Muscle layer of duodenum (tissue), 2 donors: Measurements from ENCODE around the gene FLT4.

Experiments
- H3K27ac ChIP-seq: one replicate; pipeline ENCODE4 v1.7.0; 2013; ENCODE audit warnings: mild to moderate bottlenecking, low read length
- H3K27me3 ChIP-seq: one replicate; pipeline ENCODE4 v1.7.0; 2013; ENCODE audit warnings: low read depth, mild to moderate bottlenecking, control low read depth, low read length
- H3K36me3 ChIP-seq, 2 donors: one replicate each; pipeline ENCODE4 v1.7.0; 2013; ENCODE audit warnings: low read length in 2 of 2, control low read depth in 1 of 2, mild to moderate bottlenecking in 1 of 2; ENCODE audit not compliant: insufficient read depth in 2 of 2, control insufficient read depth in 1 of 2
- H3K4me1 ChIP-seq, 2 donors: one replicate each; pipeline ENCODE4 v1.7.0; 2013; ENCODE audit warnings: low read length in 2 of 2, mild to moderate bottlenecking in 2 of 2, control low read depth in 1 of 2, moderate library complexity in 1 of 2; ENCODE audit not compliant: insufficient read depth in 2 of 2, control insufficient read depth in 1 of 2
- H3K4me3 ChIP-seq, 2 donors: one replicate each; pipeline ENCODE4 v1.7.0; 2013; ENCODE audit warnings: low read length in 2 of 2, low read depth in 1 of 2, mild to moderate bottlenecking in 1 of 2
- H3K9me3 ChIP-seq, 2 donors: one replicate each; pipeline ENCODE4 v1.7.0; 2013; ENCODE audit warnings: low read length in 2 of 2, control low read depth in 1 of 2, mild to moderate bottlenecking in 1 of 2; ENCODE audit not compliant: control insufficient read depth in 1 of 2
- donor health status: healthy.

The FLT4 gene

DNA sequence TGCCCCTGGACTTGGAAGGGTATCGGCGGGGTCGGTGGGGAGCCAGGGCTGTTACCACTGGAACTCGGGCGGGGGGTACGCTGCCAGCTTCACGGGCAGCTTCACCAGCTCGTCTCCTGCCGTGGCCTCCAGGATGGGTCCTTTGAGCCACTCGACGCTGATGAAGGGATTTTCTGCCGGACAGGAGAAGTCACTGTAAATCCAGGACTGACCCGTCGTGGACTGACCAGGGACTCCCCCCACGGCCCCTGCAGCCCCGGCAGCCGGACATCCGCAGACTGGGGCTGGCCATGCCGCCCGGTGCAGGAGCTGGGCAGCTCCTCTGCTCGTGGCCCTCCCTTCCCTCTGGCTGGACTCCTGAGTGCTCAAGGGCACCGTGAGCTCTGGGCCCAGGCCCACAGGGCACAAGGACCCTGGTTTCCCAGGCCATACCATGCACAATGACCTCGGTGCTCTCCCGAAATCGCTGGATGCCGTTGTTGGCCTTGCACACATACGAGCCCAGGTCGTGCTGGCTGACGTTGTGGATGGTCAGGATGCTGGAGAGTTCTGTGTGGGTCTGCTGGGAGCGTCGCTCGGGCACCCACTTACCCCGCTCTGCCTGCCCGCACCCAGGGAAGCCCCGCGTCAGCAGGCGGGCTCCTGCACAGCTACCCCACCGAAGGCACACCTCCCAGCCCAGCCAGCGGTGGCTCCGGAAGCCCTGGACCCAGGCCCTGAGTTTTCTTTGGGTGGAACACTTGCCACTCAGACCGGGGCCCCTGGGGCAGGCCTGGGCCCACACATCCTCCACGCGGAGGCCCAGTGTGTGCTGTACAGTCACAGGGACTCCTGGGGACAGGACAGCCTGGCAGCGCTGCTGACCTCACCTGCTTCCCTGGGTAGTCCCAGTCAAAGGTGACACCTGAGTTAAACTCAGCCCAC, 20.3 kb downstream of the FLT4 start:
- Histone ChIP-seq H3K4me1 (no peaks in the 10 kb centered on the region), H3K27me3 (no peaks in the 10 kb centered on the region), H3K36me3 (no peaks in the 10 kb centered on the region), H3K9me3 (no peaks in the 10 kb centered on the region), H3K4me3 (no peak overlapping the region), H3K27ac (no peak overlapping the region)

DNA sequence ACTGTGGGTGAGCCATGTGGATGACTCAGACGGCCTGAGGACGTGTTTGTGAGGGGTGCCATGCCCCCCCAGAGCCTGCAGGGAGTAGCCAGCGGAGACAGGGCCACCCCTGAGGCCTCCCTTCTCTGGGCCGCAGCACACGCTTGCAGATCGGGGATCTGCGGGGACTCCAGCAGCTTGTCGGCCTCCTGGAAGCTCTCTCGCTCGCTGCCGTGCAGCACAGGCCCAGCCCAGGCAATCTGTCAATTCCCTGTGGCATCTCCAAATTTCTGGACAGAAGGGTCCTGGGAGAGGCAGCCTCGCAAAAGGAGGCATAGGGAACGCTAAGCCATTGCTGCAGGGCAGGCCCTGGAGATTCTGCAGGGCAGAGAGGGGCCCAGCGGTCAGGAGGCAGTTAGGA, 21.2 kb downstream of the FLT4 start:
- no peaks in the 10 kb centered on the region for H3K4me1 ChIP-seq
- H3K4me3 ChIP-seq, result no peak overlapping the region
- no peak overlapping the region for H3K27ac ChIP-seq
- no peaks in the 10 kb centered on the region for H3K27me3 ChIP-seq
- no peaks in the 10 kb centered on the region for H3K36me3 ChIP-seq
- no peaks in the 10 kb centered on the region for H3K9me3 ChIP-seq

DNA sequence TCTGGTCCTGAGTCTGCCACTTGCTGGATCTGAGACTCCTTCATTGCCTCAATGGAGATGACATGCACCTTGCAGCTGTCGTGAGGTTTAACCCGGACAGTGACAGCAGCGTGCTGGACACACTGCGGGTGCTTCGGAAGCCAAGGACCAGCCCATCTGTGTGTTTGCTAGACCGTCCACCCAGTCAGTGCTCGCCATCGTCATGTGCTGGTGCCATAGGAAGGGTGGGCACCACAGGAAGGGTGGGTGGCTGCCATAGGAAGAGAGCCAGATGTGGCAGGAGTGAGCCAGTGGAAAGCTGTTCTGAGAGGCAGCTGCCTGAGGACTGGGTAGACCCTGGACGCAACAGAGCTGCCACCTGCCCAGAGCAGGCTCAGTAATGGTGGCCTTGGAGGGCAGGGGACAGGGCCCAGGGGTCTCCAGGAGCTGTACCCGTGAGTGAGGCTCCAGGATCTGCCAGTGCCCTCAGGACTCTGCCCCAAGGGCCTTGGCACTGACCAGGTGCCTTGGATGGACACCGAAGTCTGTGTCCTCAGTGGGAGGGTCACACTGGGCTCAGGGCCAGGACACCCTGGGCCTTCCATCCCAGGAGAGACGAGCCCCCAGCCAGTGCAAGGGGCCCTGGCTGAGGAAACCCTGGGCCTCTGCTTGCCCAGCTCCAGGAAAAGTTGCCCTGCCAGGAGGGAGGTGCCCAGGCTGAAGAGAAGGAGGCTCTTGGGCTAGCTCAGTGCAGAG, 21.8 kb downstream of the FLT4 start:
- H3K27me3 ChIP-seq, result no peaks in the 10 kb centered on the region
- H3K4me3 ChIP-seq, result no peak overlapping the region
- no peaks in the 10 kb centered on the region for H3K36me3 ChIP-seq
- H3K9me3 ChIP-seq, result no peaks in the 10 kb centered on the region
- no peaks in the 10 kb centered on the region for H3K4me1 ChIP-seq
- no peak overlapping the region for H3K27ac ChIP-seq

DNA sequence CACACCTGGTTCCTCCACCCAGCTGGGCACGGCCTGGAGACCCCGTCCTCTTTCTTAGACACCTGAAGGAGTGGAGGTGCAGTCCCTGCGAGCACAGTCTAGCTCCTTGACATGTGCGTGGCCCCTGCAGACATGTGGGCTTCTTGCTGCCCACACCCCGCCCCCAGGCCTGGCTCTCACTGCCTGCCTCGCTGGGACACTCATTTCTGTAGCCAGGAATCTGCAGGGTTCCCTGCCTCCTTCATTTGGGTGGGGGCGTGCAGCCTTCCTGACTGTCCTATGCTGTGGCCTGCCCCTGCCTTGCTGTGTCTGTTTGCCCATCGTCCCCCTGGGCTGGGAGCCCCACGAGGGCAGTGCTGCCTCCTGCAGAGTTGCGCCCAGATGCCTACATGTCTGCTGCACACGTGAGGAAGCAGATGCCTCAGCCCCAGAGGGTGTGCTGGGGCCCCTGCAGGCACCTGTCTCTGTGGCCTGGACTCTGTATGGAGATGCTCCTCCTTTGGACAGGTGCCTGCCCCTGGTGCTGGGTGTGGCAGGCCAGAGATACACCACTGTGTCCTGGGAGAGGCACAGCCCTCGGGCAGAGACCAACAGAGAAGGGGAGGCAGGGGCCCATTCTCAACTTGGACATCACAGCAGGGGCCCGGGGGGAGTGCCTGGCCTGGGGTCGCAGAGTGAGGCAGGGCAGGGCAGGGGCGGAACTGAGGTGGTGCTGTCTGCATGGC, 22.6 kb downstream of the FLT4 start:
- no peak overlapping the region for H3K27ac ChIP-seq
- H3K27me3 ChIP-seq, result no peaks in the 10 kb centered on the region
- H3K4me1 ChIP-seq, result no peaks in the 10 kb centered on the region
- no peaks in the 10 kb centered on the region for H3K9me3 ChIP-seq
- no peaks in the 10 kb centered on the region for H3K36me3 ChIP-seq
- no peak overlapping the region for H3K4me3 ChIP-seq

DNA sequence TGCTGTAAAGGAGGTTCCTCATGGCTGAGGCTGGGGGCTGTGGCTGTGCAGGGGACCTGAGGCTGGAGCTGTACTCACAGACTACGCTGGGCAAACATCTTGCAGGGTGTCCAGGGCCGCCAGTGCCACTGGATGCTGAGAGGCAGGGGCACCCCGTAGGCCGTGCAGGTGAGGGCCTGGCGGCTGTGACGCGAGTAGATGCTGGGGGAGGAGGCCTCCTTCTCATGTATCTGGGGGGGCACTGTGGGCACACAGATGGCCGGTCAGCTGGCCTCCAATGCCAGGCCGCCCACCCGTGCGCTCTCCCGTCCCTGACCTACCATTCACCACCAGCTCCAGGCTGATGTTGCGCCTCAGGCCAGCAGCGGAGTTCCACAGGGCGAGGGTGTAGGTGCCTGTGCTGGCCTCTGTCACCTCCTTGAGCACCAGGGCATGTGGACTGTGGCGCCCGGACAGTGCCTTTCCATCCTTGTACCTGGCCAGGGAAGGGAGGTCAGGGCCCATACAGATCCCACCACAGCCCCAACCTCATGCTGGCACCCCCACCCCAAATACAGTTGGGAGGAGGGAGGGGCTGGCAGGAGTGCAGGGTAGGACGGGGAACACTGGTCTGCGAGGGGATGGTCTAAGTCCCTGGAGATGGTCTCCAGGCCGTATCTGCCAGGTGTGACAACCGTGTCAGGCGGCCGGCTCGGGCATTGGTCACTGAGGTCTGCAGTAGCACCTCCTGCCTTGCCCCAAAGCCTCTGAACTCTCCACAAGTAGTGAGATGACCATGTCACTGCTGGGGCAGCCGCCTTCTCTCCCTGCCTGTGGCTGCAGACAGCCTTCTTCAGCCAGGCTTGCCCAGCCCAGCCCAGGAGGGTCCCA, 23.4 kb downstream of the FLT4 start:
- no peaks in the 10 kb centered on the region for H3K27me3 ChIP-seq
- H3K4me3 ChIP-seq, result no peak overlapping the region
- H3K36me3 ChIP-seq, result no peaks in the 10 kb centered on the region
- no peaks in the 10 kb centered on the region for H3K4me1 ChIP-seq
- no peaks in the 10 kb centered on the region for H3K9me3 ChIP-seq
- no peak overlapping the region for H3K27ac ChIP-seq

DNA sequence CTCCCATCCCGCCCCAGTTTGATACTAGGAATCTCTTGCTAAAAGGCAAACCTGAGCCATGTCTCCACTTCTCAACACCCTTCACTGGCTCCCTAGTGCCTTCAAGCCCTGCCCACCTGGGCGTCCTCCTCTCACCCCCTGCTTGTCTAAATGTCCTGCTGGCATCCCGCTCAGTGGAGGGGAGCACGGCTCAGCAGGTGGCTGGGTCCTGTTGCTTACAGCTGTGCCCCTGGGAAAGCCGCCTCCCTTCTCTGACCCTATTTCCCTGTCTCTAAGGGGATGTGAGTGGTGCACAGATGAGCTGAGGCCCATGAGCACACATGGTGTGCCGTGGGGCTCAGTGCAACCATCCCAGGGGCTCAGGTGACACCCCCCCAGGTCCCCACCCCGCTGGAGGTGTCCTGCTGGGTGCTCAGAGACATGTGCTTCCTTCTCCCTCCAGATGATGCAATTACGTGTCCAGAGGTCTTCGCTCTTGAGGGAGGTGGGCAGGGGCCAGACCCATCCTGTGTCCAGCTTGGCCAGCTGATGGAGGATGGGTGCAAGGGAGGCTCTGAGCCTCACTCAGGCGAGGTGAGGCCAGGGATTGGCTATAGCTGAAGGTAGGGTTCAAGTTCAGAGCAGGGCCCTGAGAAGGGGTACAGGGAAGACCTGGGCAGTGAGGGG, 24.1 kb downstream of the FLT4 start:
- Histone ChIP-seq H3K4me1 (no peaks in the 10 kb centered on the region), H3K27ac (no peak overlapping the region), H3K36me3 (no peaks in the 10 kb centered on the region), H3K9me3 (no peaks in the 10 kb centered on the region), H3K4me3 (no peak overlapping the region), H3K27me3 (no peaks in the 10 kb centered on the region)

DNA sequence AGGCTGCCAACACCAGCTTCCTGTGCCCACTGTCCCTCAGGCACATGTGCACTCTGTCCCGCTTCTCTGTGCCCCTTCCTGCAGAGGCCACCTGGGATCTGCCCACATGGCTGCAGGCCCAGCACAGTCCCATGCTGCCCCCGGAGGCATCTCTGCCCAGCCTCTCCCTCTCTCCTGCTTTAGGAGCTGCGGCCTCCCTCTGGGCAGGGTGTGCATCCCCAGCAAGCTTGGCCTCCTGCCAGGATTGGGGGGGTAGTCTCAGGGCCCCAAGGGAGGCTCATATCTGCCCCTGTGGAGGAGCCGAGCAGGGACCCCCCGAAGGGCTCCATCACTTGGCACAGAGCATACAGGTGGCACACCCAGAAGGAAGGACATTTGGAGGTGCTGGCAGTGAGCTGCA, 24.8 kb downstream of the FLT4 start:
- Histone ChIP-seq H3K27me3 (no peaks in the 10 kb centered on the region), H3K4me1 (no peaks in the 10 kb centered on the region), H3K27ac (no peak overlapping the region), H3K9me3 (no peaks in the 10 kb centered on the region), H3K4me3 (no peak overlapping the region), H3K36me3 (no peaks in the 10 kb centered on the region)

DNA sequence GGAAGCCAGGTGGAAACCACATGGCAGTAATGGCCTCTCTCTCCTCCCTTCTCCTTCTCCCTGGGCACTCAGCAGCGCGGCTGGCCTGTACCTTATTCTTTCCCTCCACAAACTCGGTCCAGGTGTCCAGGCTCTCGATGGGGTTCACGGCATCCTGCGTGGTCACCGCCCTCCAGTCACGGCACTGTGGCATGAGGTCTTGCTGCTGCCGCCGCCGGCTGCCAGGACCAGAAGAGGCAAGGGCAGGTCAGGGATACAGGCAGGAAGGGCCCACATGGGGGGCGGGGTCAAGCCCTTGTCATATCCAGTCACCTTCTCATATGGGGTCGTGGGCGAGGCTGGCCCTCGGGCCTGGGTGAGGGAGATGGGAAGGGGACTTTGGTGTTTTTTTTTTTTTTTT, 25.6 kb downstream of the FLT4 start:
- Histone ChIP-seq H3K4me1 (peaks cover 0 to under 1% of the 10 kb centered on the region in 2 donors), H3K27me3 (no peaks in the 10 kb centered on the region), H3K36me3 (no peaks in the 10 kb centered on the region), H3K27ac (no peak overlapping the region), H3K4me3 (no peak overlapping the region), H3K9me3 (no peaks in the 10 kb centered on the region)

DNA sequence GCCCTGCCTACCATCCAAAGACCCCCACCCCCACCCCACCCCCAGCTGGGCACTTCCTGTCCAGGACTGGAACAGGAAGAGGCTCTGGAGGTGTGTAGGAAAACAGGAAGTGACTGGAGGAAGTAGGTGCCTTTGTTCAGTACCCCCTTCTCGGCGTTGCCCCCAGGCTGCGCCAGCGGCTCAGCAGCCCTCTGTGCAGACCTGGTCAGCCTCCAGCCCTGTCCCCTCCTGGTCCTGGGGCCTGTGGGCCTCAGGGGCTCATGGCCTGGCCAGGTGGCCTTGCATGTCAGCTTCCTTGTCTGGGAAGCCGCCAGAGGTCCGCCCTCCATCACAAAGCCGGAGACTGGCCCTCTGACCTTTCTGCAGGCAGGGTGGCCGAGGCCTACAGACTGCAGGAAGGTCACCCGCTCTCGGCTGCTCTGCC, 26.0 kb downstream of the FLT4 start:
- Histone ChIP-seq H3K27me3 (no peaks in the 10 kb centered on the region), H3K4me3 (no peak overlapping the region), H3K36me3 (no peaks in the 10 kb centered on the region), H3K27ac (no peak overlapping the region), H3K9me3 (no peaks in the 10 kb centered on the region), H3K4me1 (peaks cover 0 to 4% of the 10 kb centered on the region in 2 donors)

DNA sequence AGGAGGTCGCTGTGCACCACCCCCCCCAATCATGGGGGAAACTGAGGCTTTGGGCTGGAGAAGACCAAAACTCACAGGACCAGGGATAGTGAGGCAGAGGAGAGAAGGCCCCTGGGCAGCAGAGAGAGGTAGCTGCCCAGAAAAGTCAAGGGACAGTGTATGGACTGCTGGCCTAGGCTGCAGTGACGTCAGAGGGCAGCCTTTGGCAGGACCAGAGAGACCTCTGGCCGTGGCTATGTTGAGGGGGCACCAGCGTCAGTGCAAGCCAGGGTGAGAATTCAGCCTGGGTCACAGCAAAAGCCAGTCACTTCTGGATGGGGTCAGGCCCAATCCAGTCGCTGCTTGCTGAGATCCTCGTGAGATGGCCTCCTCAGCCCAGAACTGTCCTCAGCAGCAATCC, 26.5 kb downstream of the FLT4 start:
- Histone ChIP-seq H3K27ac (no peak overlapping the region), H3K27me3 (no peaks in the 10 kb centered on the region)

More for the DNA sequence above, 26.5 kb downstream of the FLT4 start:
- Histone ChIP-seq H3K4me3 (no peak overlapping the region), H3K9me3 (no peaks in the 10 kb centered on the region), H3K4me1 (peaks cover 0 to 5% of the 10 kb centered on the region in 2 donors), H3K36me3 (no peaks in the 10 kb centered on the region)
